BJ (cell line): ENCODE results near the gene STX4. TPM values are rescaled to one million over a fixed set of nuclear protein-coding genes. Genes with fewer than 3 reads are reported as not detected.

Source experiments
- CTCF ChIA-PET: fragments of 350-600 bp; formaldehyde crosslinking; extraction: SDS; loops from one replicate; lab custom pipeline; 2021; ENCODE audit warnings: antibody characterized with exemption, inconsistent platforms; lab: Yijun Ruan, JAX
- POLR2A ChIA-PET: fragments of 300-600 bp; sonication (Branson Sonifier 250); formaldehyde crosslinking; extraction: SDS; loops from one replicate; lab custom pipeline; 2021; ENCODE audit warnings: antibody characterized with exemption; lab: Charles Lee
- DNase-seq: peaks from one replicate; pipeline ENCODE4 v3.0.0-alpha.2; 2011; ENCODE audit warnings: low read depth
- H3K27me3 ChIP-seq: 2 replicates; pipeline ENCODE4 v1.6.0; 2011; ENCODE audit warnings: low read length; ENCODE audit not compliant: control insufficient read depth, insufficient read depth
- H3K36me3 ChIP-seq: 2 replicates; pipeline ENCODE4 v1.5.1; 2011; ENCODE audit warnings: low read length; ENCODE audit not compliant: control insufficient read depth, insufficient read depth
- H3K4me3 ChIP-seq: 2 replicates; pipeline ENCODE4 v1.5.1; 2011; ENCODE audit warnings: low read depth, mild to moderate bottlenecking, control low read depth, low read length
- polyA plus RNA-seq: library from polyadenylated mRNA; depleted of rRNA; stranded (reverse); fragments of >200 nt; gene quantifications from 2 replicates; pipeline ENCODE4 v1.2.3, GENCODE V29; 2011
- TF ChIP-seq, protein P1 (sequence below): IDR thresholded peaks from 2 replicates; pipeline ENCODE4 v1.5.1; 2011; ENCODE audit warnings: low read depth, mild to moderate bottlenecking, control low read depth, inconsistent platforms, low read length, moderate library complexity; ENCODE audit not compliant: insufficient read depth

Gene STX4
- polyA plus RNA-seq, 1 experiment: 53.6 TPM

DNA sequence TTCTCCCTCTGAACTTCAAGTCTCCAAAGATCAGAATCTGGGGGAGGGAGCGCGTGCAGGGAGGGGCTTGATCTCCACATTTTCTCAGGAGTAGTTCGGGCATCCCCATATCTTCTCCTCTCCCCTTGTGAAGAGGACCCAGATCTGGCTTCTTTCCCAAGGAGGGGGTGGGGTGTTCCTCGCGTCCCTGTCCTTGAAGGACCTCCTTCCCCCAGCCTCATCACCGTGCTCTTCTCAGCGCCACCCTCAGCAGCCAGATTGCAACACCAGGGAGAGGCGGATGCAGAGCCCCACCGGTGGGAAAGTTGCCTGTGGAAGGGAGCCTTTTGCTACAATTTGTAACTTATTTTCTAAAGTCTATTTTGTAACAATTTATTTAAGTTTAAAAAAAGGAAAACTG, 49.7 kb downstream of the STX4 start:
- ChIA-PET CTCF (no interaction called here), POLR2A (interaction anchor here (0.7 kb wide), 1 partner anchor 19 kb away, joined by 3 read pairs; no protein-coding TSS in a partner anchor)
- no peak for DNase-seq
- peaks cover 34% of the 10 kb centered on the region for H3K36me3 ChIP-seq
- no peak overlapping the region for H3K4me3 ChIP-seq
- TF ChIP-seq, protein P1, sequence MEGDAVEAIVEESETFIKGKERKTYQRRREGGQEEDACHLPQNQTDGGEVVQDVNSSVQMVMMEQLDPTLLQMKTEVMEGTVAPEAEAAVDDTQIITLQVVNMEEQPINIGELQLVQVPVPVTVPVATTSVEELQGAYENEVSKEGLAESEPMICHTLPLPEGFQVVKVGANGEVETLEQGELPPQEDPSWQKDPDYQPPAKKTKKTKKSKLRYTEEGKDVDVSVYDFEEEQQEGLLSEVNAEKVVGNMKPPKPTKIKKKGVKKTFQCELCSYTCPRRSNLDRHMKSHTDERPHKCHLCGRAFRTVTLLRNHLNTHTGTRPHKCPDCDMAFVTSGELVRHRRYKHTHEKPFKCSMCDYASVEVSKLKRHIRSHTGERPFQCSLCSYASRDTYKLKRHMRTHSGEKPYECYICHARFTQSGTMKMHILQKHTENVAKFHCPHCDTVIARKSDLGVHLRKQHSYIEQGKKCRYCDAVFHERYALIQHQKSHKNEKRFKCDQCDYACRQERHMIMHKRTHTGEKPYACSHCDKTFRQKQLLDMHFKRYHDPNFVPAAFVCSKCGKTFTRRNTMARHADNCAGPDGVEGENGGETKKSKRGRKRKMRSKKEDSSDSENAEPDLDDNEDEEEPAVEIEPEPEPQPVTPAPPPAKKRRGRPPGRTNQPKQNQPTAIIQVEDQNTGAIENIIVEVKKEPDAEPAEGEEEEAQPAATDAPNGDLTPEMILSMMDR: no peak
- no peaks in the 10 kb centered on the region for H3K27me3 ChIP-seq

DNA sequence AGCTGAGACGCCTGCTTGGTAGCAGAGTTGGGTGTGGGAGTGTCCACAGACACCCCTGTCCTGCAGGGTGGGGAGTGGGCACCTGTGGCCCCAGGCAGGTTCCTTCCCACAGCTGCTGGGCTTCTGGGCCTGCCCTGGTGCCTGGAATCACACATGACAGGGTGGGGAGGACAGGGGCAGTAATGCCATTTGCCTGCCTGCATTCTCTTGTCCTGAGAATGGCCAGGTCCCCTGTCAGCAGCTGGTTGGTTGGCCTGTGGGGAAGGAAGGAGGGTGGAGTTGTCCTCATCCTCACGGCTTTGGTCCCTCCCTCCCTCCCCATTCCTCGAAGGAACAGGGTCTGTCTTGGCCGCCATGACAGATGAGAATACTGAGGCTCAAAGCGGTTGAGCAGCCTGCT, 50.2 kb downstream of the STX4 start:
- Histone ChIP-seq H3K4me3 (no peak overlapping the region), H3K27me3 (no peaks in the 10 kb centered on the region), H3K36me3 (peaks cover 33% of the 10 kb centered on the region)
- ChIA-PET POLR2A (interaction anchor here (0.7 kb wide), 1 partner anchor 19 kb away, joined by 3 read pairs; no protein-coding TSS in a partner anchor), CTCF (interaction anchor here (1.5 kb wide), 1 partner anchor 98 kb away, joined by 4 read pairs; no protein-coding TSS in a partner anchor)
- DNase-seq: no peak
- TF ChIP-seq, protein P1: no peak

DNA sequence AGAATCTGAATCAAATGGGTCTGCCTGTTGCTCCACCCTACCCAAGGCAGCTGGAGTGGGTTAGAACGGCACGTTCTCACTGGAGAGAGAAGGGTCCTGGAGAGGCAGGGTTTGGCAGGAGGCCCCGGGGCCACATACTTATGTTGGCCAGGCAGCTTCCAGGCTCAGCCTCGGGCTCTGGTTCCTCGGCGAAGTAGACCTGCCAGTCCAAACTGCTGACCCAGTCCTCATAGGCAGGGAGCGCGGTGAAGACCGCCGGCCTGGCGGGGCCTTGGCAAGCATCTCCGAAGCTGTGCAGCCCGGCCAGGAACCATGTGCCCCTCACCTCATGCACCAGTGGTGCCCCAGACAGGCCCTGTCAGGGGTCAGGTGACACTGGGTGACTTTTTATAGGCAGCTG, 50.6 kb downstream of the STX4 start:
- Histone ChIP-seq H3K27me3 (no peaks in the 10 kb centered on the region), H3K36me3 (peaks cover 35% of the 10 kb centered on the region), H3K4me3 (no peak overlapping the region)
- TF ChIP-seq, protein P1: no peak
- no peak for DNase-seq
- POLR2A ChIA-PET: interaction anchor here (0.7 kb wide), 1 partner anchor 20 kb away, joined by 3 read pairs; no protein-coding TSS in a partner anchor
- CTCF ChIA-PET: interaction anchor here (1.1 to 1.5 kb wide), 3 partner anchors 58 to 359 kb away, joined by 3 to 5 read pairs (median 4); partner anchors contain the start of gene ZNF843

DNA sequence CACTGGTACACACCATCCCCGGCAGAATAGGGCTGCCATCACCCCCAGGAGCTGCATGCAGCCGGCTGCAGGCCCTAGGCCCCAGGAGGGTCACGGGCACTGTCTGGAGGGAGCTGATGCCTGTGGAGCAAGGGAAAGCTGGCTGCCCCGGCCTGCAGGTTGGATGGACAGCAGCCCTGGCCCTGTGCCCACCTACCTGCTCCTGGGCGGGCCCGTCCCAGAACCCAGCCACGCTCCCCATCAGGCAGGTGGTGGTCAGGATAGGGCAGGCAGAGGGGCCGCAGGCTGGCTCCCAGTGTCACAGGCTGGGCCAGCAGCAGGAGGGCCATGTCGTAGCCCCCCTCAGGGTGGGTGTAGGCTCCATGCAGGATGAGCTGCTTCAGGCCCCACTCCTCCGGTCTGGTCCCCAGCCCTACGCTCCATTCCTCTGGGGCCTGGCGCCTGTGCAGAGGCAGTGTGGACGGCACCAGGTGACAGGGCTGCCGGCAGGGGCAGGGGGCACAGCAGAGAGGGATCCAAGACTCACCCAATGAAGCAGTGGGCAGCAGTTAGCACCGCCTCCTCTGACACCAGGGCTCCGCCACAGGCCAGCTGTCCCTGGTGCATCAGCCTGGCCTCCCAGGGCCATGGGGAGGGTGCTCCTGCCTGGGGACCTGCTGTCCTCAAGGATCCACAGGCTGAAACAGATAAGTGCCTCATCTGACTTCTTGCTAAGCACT, 51.4 kb downstream of the STX4 start:
- TF ChIP-seq, protein P1: no peak
- ChIA-PET POLR2A (no interaction called here), CTCF (interaction anchor here (1.1 to 1.5 kb wide), 3 partner anchors 58 to 358 kb away, joined by 3 to 5 read pairs (median 4); partner anchors contain the start of gene ZNF843)
- no peak for DNase-seq
- Histone ChIP-seq H3K4me3 (no peak overlapping the region), H3K27me3 (no peaks in the 10 kb centered on the region), H3K36me3 (peaks cover 35% of the 10 kb centered on the region)

DNA sequence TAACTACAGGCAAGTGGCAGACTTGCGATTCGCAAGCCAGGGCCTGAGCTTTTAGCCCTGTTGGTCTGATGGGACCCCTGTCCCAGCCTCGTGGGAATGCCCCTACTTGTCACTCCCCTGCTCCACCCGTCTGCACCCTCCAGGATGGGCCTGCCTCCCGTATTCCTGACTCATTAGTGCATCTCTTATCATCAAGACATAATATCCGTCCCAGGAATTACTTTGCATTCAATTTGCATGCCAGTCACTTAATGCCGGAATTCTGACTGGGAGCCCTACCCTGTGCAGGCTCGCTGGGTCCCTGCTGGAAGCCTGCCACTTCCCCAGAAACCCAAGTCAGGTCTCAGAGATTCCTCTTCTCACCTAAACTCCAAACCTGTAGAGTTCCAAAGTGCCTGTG, 52.1 kb downstream of the STX4 start:
- TF ChIP-seq, protein P1: no peak
- CTCF ChIA-PET: interaction anchor here (1.4 to 1.5 kb wide), 2 partner anchors 57 to 373 kb away, joined by 3 to 5 read pairs; no protein-coding TSS in a partner anchor
- POLR2A ChIA-PET: no interaction called here
- no peak overlapping the region for H3K4me3 ChIP-seq
- DNase-seq: no peak
- no peaks in the 10 kb centered on the region for H3K27me3 ChIP-seq
- H3K36me3 ChIP-seq: peaks cover 31% of the 10 kb centered on the region
